T1000 (cell line): Measurements from ENCODE around the gene ALG12.
A peak's percentile ranks its signal among the peaks of the same experiment; 100 is the strongest.

Experiments
- DNase-seq: peaks from one replicate; lab custom pipeline; 2025; ENCODE audit warnings: mixed read lengths; lab: John Stamatoyannopoulos, UW

The ALG12 gene

DNA sequence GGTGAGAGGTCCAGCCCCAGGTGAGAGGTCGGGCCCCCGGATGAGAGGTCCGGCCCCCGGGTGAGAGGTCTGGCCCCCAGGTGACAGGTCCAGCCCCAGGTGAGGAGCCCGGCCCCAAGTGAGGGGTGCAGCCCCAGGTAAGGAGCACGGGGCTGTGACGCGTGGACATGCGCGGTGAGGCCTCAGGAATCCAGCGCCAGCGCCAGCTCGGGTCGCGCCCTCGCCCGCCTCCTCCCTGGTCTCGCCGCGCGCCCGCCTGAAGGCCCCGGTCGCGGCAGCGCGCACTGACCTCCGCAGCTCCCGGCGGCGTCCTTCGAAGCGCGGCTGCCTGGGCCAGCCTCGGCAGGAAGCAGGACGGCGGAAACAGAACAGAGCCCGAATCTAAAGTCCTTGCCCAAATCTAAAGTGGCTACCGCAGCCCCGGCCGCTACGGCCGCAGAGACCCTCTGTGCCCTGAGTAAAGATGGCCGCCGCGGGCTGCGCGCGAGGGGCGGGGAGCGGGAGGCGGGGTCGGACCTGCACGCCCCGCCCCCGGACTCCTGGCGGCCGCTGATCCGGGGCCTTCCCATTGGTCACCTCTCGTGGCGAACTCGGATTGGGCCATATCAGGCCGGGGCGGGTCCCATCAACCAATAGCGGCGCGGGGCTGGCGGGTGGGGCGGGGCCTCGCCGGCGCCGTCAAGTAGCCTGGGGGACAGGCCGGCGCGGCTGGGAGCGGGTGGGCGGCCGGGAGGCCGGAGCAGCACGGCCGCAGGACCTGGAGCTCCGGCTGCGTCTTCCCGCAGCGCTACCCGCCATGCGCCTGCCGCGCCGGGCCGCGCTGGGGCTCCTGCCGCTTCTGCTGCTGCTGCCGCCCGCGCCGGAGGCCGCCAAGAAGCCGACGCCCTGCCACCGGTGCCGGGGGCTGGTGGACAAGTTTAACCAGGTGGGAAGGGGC, at the start of gene ALG12, which contains the start of gene CRELD2:
ALG12 (minus strand) TSS at position 465 of the 937 bp plus-strand sequence. CDS start 4,673 bp downstream, outside the sequence.
CRELD2 (plus strand) TSS at position 661 of the 937 bp plus-strand sequence; CDS start at position 797, 136 bp downstream.
- peak; percentile 84 for DNase-seq

DNA sequence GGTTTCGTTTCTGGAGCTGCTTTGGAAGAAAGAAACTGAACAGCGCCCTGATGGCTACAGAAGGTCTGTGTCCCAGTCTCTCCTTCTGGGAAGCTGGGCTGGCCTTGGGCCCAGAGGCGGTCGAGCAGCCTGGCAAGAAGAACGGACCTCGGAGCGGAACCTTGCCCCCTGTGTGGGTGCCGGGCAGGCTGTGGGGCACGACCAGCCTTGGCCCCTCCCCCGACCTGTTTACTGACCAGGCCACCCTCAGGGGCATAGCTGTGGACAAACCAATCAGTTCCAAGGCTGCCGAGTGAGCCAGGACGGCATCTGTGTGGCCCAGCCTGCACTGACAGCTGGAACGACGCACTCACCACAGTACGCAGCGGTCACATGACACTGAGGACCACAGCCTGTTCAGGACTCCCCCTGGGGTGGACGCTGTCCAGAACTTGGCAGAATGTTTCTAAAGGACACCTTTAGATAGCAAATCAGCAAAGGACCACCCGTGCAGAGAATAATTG, 49.5 kb upstream of the ALG12 start:
- DNase-seq, result no peak

DNA sequence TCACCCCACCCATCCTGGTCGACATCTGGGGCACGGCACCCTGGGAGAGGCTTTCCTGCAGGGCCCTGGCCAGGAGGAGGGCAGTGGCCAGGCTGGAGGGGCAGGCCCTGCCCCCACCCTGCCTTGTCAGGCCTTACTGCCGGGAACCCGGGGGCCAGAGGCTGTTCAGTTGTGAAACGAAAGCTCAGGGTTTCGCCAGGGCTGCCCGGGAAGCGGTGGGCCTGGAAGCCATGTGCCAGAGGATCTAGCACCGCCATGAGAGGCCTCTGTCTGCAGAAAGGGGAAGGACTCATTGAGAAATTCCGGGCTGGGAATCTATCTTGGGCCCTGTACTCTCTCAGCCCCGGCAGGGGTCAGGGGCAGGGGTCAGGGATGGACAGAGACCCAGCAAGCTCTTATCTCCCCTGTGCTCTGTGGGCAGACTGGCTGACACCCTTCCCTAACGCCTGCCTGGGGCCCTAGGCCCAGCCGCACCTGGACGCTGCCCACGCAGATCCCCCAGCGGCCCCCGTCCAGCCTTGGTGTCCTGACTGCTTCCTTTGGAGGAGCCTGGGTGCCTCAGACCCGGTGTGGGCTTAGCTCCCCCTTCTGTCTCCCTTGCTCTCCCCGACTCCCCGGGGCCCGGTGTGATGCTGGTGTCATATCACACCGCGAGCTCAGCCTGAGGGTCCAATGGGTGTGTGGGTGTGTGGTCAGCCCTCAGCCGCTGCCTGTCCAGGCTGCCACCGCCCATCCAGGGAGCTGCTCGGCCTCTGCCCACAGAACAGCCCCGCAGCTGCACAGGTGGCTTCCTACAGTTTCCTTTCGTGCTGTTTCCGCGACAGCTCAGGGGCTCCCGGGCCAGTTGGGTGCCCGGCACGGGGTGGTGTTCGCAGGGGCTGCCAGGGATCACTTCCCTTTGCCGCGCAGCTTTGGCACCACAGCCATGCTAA, 48.8 kb upstream of the ALG12 start:
- no peak for DNase-seq

DNA sequence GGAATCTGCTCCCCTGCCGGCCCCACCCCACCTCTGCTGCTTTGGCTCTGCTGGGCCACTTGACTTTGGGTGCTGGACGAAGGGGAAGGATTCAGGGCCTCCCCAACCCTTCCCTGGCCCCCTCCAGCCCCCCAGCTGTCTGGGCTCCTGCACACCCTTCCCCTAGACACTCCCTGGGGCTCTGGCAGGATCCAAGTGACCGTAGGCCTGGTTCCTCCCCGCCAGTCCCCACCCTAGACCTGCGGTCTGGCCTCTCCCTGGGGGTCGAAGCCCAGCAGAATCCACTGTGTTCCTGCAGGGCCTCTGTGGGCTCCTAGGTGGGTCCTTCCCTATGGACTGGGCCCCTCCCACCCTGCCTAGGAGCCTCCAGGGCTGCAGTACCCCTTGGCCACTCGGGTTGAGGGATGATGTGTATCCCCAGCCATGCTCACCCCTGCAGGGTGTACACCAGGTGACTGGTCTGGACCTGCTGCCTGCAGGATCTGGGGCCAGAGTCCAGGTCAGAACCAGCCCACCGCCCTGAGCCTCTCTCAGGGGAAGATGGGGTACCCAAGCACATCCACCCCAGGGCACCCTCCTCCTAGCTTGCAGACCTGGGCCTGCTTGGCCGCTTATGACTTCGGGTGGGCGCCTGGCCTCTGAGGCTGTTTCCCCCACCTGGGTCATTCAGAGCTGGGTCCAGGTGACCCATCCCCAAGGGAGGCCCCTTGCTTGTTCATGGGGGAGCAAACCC, 48.0 kb upstream of the ALG12 start:
- no peak for DNase-seq

DNA sequence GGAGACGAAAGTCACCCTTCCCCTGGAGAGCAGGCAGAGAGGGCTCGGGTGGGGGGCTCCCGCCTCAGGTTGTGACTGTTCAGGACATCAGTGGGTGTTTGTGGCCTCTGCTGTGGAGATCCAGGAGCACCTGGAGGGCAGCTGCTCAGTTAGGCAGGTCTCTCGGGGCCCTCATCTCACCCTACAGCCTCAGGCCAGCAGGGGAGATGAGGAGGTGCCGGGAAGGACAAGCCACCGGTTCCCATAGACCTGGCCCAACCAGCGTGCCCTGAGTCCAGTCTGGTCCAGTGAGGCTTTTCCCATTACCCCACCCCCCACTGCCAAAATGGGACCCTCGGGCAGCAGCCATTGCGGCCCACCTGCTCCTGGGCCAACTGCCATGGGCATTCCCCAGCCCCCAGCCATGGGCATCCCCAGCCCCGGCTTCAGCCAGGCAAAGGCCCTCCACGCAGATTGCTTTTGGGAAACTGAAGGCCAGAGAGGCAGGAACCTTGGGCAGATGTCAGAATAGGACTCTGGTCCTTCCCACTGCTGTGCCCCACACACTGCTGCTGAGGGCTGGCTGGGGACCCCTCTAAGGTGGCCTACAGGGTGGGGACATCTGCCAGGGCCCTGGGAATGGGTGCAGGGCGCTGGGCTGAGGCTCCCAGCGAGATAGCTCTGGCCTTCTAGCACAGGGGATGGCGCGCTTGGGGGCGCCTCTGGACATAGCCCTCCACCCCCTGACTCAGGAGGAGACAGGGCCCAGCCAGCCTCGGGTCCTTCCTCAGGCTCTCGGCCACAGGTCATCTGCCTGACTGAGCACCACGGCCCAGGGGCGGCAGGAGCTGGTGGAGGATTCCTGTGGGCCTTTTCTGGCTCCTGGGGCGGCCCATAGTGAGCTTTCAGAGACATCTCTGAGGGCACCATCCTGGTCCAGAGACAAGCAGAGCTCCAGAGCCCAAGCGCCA, 47.1 kb upstream of the ALG12 start:
- no peak for DNase-seq

DNA sequence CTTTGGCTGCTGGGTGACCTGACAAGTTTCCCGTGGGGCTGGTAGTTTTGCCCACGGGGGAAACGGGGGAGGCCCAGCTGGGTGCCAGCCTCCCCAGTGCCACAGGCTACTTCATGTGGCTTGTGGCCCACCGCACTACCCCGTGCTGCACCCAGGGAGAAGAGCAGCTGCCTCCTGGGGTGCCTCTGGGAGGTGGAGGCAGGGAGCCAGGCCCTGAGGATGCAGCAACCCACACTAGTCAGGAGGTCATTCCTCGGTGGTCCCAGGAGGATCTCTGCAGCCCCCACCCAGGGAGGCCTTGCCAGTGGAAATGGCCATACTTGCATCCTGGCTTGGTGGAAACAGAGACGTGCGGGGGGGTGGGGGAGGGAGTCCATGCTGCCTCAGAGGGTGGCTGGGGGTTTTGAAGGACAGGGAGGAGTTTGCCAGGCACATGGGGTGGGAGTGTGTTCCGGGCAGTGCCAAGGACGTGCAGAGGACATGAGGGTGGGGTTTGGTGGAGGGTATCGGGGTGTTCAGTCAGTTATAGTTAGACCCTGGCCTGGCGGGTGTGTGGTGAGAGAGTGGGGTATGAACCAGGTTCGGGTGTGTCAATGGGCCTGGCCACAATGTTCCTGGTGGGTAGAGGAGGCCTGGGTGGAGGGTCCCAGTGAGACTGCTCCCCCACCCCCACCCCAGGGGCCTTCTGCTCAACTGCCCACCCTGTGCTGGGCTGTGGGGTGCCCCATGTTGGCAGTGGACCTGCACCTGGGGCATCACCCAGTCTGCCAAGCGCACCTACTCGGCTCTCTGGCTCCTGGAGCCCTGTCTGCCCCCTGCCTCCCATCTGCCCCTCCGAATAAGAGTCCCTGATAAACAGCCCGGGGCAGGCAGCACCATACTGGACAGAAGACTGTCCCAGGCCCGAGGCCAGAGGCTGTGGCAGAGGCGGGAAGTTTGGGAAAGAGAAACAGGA, 46.2 kb upstream of the ALG12 start:
- DNase-seq, result no peak

DNA sequence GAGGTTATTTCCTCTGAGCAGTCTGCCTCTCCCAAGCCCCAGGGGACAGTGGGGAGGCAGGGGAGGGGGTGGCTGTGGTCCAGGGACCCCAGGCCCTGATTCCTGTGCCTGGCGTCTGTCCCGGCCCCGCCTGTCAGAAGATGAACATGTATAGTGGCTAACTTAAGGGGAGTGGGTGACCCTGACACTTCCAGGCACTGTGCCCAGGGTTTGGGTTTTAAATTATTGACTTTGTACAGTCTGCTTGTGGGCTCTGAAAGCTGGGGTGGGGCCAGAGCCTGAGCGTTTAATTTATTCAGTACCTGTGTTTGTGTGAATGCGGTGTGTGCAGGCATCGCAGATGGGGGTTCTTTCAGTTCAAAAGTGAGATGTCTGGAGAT, 45.4 kb upstream of the ALG12 start:
- no peak for DNase-seq

DNA sequence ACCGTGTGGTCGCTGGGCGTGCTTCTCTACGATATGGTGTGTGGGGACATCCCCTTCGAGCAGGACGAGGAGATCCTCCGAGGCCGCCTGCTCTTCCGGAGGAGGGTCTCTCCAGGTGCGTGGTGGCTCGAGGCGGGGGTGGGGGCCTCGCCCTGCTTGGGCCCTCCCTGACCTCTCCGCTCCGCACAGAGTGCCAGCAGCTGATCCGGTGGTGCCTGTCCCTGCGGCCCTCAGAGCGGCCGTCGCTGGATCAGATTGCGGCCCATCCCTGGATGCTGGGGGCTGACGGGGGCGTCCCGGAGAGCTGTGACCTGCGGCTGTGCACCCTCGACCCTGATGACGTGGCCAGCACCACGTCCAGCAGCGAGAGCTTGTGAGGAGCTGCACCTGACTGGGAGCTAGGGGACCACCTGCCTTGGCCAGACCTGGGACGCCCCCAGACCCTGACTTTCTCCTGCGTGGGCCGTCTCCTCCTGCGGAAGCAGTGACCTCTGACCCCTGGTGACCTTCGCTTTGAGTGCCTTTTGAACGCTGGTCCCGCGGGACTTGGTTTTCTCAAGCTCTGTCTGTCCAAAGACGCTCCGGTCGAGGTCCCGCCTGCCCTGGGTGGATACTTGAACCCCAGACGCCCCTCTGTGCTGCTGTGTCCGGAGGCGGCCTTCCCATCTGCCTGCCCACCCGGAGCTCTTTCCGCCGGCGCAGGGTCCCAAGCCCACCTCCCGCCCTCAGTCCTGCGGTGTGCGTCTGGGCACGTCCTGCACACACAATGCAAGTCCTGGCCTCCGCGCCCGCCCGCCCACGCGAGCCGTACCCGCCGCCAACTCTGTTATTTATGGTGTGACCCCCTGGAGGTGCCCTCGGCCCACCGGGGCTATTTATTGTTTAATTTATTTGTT, 44.8 kb upstream of the ALG12 start:
- no peak for DNase-seq

DNA sequence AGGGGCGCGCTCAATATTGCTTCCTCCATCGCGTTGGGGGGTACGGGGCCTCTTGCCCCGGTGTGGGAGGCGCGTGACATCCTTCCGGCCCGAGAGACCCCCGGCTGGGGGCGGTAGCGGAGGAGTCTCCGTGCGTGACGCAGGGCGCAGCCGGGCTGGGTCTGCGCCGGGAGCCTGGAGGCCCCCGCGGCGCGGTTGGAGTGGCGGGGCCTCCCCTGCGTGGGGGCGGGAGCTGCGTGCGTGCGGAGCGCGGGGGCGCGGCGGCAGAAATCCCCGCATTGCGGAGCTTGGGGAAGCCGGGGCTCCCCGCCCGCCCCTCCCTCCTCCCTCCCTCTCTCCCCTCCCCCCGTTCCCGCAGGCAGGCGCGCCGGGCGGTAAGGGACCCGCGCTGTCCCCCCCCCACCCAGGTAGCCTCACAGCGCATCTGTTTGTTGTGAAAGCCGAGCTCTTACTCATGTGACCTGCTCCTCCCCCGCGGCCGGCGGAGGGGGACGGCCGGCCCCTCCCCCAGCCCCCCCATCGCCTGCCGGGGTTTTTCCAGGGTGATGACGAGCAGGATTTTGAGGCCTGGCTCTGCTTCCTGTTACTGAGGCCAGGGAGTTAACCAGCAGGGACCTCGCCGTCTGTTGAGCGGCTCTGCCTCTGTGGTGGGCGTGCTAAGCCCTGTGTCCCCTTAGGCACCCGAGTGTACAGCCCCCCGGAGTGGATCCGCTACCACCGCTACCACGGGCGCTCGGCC, 43.9 kb upstream of the ALG12 start:
- peak; percentile 67 for DNase-seq

DNA sequence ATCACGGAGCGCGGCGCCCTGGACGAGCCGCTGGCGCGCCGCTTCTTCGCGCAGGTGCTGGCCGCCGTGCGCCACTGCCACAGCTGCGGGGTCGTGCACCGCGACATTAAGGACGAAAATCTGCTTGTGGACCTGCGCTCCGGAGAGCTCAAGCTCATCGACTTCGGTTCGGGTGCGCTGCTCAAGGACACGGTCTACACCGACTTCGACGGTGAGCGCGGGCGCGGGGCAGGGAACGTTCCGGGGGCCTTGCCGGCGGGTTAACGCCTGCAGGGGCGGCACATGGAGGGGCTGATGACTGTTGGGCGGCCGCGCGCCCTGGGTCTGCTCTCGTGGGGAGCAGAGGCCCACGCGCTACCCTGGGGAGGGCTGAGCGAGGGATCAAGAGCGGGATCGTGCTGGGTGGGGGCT, 43.4 kb upstream of the ALG12 start:
- no peak for DNase-seq

DNA sequence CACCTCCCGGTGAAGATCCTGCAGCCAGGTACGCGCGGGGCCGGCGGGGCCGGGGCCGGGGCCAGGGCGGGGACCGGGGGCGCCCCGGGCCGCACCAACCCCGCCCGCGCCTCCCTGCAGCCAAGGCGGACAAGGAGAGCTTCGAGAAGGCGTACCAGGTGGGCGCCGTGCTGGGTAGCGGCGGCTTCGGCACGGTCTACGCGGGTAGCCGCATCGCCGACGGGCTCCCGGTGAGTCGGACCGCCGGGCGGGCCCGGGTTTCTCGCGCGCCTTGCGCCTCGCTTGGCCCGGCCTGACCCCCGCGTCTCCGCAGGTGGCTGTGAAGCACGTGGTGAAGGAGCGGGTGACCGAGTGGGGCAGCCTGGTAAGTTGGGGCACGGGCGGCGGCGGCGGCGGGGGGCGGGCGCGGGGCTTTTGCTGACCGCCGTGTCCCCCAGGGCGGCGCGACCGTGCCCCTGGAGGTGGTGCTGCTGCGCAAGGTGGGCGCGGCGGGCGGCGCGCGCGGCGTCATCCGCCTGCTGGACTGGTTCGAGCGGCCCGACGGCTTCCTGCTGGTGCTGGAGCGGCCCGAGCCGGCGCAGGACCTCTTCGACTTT, 42.9 kb upstream of the ALG12 start:
- DNase-seq, result no peak

DNA sequence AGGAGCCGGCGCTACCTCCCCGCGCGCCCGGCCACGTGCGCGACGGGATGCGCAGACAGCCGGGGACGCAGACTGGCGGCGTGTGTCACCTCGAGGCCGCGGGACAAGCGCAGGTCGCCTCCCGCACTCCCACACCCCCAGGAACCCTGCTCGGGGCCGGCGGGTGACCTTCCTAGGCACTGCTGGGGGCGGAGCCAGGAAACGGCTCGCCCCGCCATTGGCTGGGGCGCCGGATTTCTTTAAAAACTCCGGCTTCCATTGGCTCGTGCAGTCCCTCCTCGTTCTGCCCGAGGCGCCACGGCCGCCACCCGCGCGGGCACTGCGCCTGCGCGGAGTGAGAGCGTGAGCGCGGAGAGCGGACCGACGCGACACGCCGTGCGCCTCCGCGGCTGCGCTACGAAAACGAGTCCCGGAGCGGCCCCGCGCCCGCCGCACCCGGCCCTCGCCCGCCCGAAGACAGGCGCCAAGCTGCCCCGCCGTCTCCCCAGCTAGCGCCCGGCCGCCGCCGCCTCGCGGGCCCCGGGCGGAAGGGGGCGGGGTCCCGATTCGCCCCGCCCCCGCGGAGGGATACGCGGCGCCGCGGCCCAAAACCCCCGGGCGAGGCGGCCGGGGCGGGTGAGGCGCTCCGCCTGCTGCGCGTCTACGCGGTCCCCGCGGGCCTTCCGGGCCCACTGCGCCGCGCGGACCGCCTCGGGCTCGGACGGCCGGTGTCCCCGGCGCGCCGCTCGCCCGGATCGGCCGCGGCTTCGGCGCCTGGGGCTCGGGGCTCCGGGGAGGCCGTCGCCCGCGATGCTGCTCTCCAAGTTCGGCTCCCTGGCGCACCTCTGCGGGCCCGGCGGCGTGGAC, 42.1 kb upstream of the ALG12 start, which contains the start of gene PIM3:
PIM3 (plus strand) TSS at position 614 of the 846 bp plus-strand sequence; CDS start at position 790, 176 bp downstream.
- DNase-seq, result peak; percentile 85

DNA sequence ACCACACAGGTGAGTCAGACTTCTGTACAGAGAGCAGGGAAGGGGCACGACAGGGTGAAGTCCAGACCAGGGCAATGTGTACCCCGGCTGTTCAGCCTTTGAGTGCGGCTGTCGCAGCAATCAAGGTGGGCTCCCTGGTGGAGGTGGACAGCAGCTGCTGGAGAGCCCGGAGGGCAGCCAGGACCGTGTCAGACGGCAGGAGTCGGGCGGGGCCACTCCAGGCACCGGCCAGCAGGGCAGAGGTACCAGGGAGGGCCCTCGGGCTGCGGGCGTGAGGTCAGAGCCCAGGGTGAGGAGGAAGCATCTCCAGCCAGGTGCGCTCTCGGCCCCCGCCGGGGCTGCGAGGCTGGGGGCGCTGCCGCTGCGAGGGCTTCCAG, 41.5 kb upstream of the ALG12 start:
- DNase-seq, result no peak

DNA sequence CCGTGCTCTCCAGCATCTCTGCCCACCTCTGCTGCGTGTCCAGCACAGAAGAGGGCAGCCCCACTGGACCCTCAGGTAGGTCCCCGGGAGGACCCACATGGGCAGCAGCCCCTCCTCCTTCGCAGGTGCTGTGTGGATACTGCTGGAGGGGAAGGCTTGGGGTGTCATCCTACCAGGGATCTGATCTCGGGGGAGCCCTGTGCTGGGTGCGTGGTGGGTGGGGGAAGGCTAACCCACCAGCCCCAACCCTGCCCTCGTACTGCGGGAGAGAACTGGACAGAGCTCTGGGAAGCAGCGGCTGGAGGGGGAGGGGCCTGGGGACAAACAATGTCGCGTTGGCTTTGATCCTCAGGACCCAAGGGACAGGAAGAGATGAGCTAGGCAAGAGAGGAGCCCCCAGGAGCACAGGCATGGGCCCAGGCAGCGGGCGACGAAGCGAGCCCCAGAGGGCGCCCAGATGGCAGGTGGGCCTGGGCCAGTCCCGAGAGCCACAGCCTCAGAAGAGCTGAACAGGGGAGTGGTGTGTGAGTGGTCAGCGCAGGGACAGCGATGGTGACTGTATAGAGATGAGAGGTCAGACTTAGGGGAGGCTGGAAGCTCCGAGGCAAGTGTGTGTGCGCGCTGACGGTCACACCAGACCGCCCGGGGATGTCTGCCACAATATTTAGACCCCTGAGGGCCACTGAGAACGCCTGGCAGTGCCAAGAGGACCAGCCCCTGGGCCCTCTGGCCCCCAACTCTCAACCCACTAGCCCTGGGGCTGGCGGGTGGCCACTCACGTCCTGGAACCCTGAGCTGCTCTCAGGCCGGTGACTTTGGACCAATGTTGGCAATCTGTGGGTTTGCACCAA, 40.9 kb upstream of the ALG12 start:
- DNase-seq, result no peak

DNA sequence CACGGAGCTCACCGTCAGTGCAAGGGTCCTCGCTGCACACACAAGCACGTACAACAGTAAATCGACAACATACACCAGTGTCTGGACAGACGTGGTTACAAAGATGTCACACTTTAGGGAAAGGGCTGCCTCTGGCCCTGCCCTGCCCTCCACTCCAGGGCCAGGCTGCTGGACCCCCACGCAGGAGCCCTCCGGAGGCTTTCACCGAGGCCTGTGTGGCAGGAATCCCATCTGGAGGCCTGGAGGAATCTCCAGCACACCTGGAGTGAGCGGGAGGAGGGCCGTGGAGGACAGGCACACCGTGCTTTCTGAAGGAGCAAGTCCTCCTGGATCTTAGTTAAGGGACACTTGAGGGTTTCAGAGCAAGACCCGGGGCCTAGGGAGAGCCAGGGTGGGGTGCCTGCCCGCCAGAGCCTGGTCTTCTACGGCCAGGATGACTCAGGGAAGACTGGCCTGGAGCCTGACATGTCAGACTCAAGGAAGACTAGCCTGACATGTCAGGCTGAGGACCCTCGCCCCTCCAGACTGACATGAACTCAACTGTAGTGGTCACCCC, 40.2 kb upstream of the ALG12 start:
- no peak for DNase-seq
